HG02973 (cell line): ENCODE measurements around the gene MARCHF4.

Experiments
- ATAC-seq: cut with Tn5 transposase; IDR thresholded peaks from one replicate; pipeline ENCODE4 v1.9.1; 2021; ENCODE audit warnings: moderate library complexity; ENCODE audit not compliant: unreplicated experiment

MARCHF4 gene, protein sequence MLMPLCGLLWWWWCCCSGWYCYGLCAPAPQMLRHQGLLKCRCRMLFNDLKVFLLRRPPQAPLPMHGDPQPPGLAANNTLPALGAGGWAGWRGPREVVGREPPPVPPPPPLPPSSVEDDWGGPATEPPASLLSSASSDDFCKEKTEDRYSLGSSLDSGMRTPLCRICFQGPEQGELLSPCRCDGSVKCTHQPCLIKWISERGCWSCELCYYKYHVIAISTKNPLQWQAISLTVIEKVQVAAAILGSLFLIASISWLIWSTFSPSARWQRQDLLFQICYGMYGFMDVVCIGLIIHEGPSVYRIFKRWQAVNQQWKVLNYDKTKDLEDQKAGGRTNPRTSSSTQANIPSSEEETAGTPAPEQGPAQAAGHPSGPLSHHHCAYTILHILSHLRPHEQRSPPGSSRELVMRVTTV

DNA sequence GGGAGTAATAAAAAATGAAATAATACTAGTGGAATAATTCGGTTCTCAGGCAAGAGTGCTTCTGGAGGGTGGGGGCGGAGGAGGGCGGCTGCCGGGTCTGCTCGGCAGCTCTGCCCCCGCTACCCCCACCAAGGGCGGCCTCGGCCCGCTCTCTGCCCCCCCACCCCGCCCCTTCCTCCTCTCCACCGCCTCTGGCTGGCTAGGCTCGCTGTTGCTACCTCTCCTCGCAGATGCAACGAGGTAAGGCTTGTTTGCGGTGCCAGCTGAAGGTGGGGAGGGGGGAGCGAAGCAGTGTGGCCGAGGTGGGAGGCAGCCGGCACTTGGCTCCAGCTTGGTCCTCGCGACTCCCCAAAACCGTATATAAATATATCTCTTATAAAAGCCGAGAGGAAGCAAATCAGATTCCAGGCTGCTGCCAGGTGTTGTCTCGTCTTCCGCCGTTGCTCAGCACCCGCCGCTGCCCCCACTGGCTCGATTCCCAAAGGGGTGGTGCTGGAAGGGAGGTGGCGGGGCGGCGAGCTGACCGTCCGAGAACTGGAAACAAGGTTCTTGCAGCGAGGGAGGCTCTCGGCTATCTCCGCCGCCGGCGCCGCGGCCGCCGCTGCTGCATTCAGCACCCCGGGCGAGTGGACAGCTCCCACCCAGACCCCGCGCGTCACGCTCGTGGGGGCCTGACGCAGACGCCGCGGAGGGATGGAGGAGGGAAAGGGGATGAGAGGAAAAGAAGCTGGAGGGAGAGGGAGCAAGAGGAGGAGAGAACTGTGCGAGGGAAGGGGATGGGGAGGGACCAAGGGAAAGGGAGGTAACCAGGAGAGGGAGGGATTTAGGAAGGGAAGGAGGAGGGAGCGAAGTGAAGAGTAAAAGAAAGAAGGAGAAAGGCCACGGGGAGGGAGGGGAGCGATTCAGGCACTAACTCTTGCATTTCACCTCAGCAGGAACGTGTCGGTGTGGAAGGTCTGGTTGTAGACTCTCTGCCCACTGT lies at the start of gene MARCHF4:
Gene MARCHF4, minus strand, starts transcription at position 763 of the 982 bp plus-strand sequence. CDS start 2,223 bp downstream, outside the sequence.
- no peak for ATAC-seq

DNA sequence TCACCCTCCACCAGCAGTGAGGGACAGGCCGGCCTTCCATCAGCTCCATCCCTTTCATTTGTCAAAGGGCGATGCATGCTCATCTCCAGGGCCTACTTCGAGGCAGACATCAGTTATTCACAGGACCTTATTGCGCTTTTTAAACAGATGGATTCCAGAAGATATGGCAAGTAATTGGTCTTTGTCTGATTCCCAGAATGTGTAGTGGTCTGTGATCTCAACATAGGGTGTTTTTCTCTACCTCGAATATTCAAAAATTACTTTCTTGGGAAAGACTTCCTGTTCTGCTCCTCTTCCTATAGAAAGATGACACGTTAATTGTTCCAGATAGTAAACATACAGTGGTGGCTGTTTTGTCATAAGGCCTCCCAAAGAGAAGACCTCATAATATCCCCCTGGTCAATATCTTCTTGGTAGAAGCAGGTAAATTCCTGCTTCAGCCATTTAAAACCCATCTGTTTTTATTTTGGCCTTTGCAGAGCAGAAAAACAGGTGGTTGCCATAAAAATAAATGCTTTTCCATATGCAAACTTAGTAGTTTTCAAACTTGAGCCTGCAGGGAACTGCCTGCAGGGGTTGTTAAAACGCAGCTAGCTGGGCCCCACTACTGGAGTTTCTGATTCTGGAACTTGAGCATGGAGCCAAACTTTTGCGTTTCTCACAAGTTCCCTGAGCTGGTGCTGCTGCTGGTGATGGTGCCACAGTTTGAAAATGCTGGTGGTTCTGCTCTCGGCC lies 48.3 kb upstream of the MARCHF4 start:
- ATAC-seq = no peak

DNA sequence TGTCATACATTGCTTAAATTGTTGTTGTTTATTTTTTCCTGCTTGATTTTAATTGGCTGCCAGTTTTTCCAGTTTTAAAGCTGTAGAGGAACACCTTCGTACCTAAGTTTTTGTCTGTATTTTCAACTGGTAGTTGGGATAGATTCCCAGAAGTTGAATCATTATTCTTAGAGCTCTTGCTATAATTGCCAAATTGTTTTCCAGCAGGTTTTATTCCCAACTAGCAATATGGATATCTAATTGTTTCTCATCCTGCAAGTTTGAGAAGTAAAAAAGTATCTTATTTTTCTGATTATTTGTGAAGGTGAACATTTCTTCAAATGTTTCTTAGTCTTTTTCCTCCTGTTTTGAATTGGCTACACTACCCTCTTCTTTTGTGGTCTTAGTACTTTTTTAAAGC lies 46.7 kb upstream of the MARCHF4 start:
- ATAC-seq = no peak

DNA sequence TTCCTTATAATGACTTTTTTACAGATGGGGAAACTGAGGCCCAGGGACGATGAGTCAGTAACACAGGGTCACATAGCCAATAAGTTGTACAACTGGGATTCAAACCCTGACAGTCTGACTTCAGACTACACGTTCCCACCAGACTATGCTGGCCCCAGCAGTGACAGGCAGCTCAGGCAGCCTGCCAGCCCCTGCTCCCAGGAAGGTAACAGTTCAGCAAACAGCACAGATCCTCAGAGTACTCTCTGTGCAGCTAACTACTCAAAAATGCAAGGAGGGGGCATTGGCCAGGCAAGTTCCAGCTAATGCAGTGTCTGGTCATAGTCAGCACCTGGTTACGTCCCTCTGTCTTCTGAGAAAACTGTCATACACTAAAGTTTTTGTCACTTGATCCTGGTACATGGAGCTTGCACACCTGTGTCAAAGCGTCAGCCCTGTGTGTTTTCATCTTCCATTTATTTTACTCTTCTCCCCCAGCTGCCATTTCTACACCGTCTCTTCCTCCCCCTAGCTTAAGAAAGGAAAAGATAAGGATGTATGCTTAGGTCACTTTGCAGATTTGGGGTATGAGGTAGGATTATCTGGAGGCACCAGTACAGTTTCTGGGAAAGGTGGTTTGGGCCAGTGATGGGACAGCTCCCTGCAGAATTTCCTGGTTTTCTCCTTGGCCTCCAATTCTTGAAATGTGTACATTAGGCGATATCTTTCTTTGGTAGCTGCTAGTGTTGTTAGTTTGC lies 44.5 kb upstream of the MARCHF4 start:
- ATAC-seq = no peak

DNA sequence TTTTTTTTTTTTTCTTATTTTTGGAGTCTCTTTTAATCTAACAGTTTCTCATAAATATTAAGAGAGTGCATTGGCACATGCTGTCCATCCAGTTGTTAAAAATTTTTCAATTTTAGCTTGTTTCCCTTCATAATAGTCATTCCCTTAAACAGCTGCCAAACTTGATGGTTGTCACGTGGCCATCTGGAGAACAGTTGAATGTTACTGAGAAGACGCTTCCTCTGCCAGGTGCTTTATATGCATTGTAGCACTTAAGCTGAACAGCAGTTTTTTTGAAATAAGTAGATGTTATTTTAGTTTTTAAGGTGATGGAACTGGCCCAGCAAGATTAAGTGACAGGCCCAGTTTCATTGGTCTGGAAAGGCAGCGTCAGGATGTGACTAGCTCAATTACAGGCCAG lies 43.3 kb upstream of the MARCHF4 start:
- ATAC-seq = no peak

DNA sequence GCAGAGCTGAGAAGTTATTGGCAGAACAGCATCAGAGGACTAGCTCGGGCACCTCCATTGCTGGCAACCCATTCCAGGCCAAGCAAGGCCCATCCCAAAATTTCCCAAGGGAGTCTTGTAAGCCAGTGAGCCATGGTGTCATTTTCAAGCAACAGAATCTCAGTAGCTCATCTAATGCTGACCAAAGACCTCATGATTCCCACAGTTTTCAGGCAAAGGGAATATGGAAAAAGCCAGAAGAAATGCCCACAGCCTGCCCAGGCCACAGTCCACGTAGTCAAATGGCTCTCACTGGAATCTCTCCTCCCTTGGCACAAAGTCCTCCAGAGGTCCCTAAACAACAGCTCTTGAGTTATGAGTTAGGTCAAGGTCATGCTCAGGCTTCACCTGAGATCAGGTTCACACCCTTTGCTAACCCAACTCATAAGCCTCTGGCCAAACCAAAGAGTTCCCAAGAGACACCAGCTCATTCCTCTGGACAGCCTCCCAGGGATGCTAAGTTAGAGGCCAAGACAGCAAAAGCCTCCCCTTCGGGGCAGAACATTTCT lies 42.6 kb upstream of the MARCHF4 start:
- no peak for ATAC-seq

DNA sequence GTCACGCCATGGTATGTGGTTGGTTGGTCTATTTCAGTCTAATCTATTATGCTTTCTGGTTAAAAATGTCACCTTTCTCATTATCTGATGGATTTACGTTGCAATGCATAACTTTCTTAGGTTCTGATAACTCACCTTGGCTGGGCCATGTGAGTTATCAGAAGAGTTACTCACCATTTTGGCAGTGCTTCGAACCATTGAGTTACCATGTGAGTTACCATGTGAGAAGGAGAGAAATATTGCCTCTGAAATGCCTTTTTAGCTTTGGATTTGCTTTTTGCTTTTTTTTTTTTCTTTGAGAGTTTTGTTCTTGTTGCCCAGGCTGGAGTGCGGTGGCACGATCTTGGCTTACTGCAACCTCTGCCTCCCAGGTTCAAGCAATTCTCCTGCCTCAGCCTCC lies 41.6 kb upstream of the MARCHF4 start:
- ATAC-seq = no peak

DNA sequence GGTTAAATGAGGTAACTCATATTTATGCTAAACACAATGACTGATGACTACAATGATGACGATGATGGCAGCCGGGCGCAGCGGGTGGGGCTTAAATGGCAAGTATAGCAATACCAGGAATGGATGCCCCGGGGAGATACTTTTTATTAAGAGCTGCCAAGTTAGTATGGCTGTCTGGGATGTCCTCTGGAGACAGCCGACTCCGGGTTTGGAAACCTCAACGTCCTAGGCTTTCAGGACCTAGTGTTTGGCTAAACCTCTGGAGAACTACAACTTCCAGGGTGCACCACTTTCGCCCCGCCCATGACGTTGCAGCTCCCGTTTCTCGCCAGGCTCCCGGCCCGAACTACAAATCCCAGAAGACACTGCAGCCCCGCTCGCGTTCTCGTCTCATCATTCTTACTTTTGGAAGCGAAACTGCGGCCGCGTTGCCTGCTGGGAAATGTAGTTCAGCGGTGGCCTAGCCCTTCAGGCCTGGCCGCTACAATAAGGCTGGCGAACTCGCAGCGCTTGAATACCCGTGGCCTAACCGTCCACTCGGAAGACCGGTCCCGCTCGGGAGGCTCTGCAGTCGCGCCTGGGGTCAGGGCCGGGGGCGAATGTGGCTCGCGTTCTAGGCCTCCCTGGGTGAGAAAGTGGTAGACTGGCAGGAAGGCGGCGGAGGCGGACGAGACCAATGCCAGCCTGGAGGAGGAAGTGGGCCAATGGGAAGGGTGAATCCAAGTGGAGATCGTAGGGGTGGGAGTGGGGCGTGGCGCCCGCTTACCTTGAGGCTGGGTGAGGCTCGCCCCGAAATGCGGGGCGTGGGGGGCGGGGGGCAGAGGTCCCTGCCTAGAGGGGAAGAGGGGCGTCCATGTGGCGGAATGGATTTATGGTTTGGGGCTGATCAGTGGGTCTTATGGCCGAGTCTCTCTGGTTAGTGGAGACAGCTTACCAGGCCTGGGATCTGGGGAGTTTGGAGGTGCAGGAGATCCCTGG lies 40.0 kb upstream of the MARCHF4 start, which contains the start of gene SMARCAL1:
Gene SMARCAL1, plus strand, starts transcription at position 463 of the 978 bp plus-strand sequence. CDS start 2,221 bp downstream, outside the sequence.
- ATAC-seq = peak; percentile 92

DNA sequence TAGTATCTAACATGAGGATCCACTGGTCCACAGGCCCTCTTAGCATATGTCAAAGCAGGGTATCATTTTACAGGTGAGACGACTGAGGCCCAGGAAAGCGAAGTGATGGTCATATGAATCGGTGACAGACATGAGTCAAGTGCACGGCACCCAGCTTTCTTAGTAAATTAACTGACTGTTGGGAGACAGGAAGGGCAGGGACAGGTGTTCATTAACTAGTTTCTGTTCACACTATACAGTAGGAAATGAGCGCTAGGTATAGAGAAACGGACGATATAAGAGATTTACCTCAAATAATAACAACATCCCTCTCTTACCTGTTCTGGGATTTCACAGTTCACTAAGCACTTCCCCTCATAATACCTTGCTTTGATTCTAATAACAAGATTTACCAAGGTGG lies 38.3 kb upstream of the MARCHF4 start:
- ATAC-seq = no peak

DNA sequence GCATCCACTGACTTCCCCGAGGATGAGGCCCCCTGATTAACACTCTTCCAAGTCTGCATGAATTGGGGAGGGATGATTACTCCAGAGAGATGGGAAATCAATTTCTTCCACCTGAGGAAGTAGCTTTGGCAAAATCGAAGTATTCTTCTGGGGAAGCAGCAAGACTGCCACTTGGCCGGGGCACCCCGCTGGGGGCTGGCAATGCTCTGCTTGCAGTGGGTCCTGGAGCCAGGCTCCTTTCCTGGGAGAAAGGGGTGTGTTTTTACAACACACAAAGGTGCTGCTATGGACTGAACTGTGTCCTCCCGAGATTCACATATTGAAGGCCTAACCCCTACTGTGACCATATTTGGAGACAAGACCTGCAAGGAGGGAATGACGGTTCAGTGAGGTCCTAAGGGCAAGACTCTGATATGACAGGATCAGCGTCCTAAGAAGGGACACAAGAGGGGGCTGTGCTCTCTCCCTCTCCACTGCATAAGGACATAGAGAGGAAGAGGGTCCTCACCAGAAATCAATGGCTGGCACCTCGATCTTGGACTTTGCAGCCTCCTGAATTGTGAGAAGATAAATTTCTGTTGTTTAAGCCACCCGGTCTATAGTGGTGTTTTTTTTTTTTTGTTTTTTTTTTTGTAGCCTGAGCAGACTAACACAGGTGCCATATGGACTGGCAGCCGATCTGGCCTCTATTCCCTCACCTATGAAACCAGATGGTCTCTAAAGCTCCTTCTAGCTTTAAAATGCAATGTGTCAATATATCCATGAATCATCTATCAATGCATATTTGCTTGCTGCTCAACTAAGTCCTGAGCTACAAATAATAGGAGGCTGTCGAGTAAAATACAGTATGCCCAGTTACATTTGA lies 36.4 kb upstream of the MARCHF4 start:
- ATAC-seq = no peak

DNA sequence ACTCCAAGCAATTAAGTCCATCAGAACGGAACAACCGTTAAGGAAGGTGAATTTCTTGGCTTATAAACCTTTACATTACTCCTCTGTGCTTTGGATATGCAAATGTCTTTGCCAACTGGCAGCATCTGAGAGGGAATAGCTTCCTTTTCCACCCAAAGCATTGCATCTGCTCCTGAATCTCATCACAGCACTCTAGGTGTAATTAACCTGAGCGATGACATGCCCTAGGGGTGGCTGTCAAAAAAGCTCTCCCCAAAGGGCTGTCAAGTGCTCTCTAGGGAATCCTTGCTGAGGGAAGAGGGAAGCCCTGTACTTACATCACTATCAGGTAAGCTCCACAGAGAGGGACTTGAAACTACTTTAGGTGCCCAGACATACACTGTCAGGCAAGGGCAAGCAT lies 34.5 kb upstream of the MARCHF4 start:
- ATAC-seq = no peak

DNA sequence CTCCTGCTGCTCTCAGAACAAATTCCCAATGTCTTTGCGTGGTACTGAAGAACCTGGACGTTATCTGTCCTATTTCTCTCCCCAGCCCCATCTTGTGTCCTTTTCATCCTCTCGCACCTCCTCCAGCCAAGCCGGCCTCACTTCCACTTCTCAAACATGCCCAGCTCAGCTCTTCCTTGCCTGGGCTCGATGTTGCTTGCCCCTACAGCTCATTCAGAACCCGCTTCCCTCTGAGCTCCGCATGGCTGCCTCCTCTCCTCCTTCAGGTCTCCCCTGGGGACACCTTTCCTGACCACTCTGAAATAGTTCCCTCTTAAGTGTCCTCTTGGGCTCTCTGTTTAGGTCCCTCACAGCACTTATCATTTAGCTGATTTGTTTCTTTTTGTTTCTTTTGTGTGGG lies 33.3 kb upstream of the MARCHF4 start:
- ATAC-seq = no peak

DNA sequence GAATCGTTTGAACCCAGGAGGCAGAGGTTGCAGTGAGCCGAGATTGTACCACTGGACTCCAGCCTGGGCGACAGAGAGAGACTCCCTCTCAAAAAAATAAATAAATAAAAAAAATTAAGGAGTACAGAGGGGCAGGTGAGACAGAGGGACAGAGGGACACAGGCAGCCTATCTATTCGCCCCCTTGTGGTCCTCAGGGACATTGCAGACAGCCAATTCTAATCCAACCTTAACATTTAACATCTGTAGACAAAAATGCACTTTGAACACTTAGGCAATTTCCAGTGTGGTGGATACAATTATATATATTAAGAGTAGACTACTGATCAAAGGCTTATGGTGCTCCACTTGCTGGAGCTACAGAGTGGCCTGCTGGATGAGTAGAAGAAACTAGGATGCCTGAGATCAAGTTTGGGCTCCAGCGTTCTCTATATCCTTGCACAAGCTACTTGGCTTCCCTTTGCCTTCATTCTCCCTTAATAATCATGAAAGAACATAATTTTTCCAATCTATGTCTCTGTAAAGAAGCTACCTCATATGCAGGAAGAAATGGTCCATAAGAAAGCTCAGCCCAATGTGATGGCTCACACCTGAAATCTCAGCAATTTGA lies 31.8 kb upstream of the MARCHF4 start:
- ATAC-seq = no peak

DNA sequence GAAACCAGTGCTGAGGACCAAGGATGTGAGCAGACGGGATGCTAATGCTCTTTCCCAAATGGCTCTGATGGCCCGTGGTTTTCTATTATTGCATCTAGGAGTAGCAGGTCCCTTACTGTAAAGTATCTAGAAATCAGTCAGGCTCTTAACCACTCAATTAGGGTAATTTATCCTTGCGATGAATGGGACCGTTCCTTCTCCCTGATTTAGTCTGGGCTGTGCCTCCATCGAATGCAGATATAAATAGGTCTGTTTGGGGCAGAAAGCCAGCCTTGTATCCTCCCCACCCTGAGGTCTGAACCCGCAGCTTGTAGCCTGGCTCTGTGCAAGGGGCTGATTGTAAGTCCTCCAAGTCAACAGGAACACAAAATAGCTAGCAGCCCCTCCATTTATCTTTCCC lies 30.5 kb upstream of the MARCHF4 start:
- no peak for ATAC-seq

DNA sequence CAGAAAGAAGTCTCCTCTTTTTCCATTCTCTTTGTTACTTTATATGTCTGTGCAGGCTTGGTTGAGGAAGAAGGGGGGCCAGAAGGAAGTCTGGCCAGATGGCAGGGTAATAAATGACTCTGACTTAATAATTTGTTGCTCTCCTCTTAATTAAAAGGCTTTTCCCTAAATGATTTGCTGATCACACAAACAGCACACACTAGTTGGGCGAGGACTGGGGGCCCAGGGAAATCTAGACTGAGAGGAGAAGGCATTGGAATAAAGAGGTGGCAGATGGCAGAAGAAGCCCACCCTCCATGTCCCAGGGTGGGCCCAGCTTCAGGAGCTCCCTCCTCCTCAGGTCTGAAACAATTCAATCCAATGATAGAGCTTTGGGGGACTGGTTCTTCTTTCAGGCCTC lies 27.3 kb upstream of the MARCHF4 start:
- ATAC-seq = no peak

DNA sequence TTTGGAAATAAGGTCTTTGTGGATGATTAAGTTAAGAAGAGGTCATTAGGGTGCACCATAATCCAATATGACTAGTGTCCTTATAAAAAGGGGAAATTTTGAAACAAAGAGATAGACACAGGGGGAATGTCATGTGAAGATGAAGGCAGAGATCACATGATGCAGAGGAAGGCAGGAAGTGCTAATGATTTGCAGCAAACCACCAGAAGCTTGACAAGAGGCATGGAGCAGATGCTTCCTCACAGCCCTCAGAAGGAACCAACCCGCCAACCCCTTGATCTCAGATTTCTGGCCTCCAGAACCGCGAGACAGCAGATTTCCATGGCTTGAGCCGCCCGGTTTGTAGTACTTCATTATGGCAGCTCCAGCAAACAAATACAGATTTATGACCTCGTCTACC lies 22.6 kb upstream of the MARCHF4 start:
- ATAC-seq = no peak
